Measurements from ENCODE around the gene TDRD3.

The TDRD3 gene

GRCh38 chr13:60379837-60380565 is 17.0 kb upstream of the TDRD3 start:
- H3K27ac ChIP-seq, result no peak overlapping the region
- TF ChIP-seq ZFX (IDR thresholded peaks at IDR 0.05; ENCODE audit: borderline replicate concordance) (no peak), CTCF (IDR thresholded peaks at IDR 0.05) (no peak)

GRCh38 chr13:60384911-60385310 is 12.1 kb upstream of the TDRD3 start:
- no peak for TF ChIP-seq CTCF (IDR thresholded peaks at IDR 0.05)
- no peak for TF ChIP-seq ZFX (IDR thresholded peaks at IDR 0.05; ENCODE audit: borderline replicate concordance)

GRCh38 chr13:60386250-60386649 is 10.8 kb upstream of the TDRD3 start:
- TF ChIP-seq ZFX (IDR thresholded peaks at IDR 0.05; ENCODE audit: borderline replicate concordance), result no peak
- no peak for TF ChIP-seq CTCF (IDR thresholded peaks at IDR 0.05)
- no peak overlapping the region for H3K27ac ChIP-seq

More at GRCh38 chr13:60384911-60385310, 12.1 kb upstream of the TDRD3 start:
- H3K27ac ChIP-seq, result no peak overlapping the region

GRCh38 chr13:60392131-60392530 is 4.9 kb upstream of the TDRD3 start:
- TF ChIP-seq CTCF (IDR thresholded peaks at IDR 0.05), result no peak
- no peak for TF ChIP-seq ZFX (IDR thresholded peaks at IDR 0.05; ENCODE audit: borderline replicate concordance)
- H3K27ac ChIP-seq, result no peak overlapping the region

GRCh38 chr13:60395971-60396782 is 843 bp upstream of the TDRD3 start:
- peak overlapping the region; percentile 93 for H3K27ac ChIP-seq
- no peak for TF ChIP-seq CTCF (IDR thresholded peaks at IDR 0.05)
- TF ChIP-seq ZFX (IDR thresholded peaks at IDR 0.05; ENCODE audit: borderline replicate concordance), result no peak

GRCh38 chr13:60397704-60398378 is 821 bp downstream of the TDRD3 start:
- H3K27ac ChIP-seq, result peak overlapping the region; percentile 93
- no peak for TF ChIP-seq ZFX (IDR thresholded peaks at IDR 0.05; ENCODE audit: borderline replicate concordance)
- no peak for TF ChIP-seq CTCF (IDR thresholded peaks at IDR 0.05)

All from 22Rv1 (cell line).